HCT116 (cell line): ENCODE measurements around the gene PCGF2. TPM values are rescaled to one million over a fixed set of nuclear protein-coding genes. Genes with fewer than 3 reads are reported as not detected.

Experiments used
- ATAC-seq: fragments of 200-7000 bp; cut with Tn5 transposase; 2 replicates; pipeline ENCODE4 v1.9.1; 2020; ENCODE audit warnings: mild to moderate bottlenecking, moderate library complexity
- BruUV-seq: library from RNA; stranded (reverse); fragments of 400-500 nt; replicated peaks from 2 replicates; lab custom pipeline; 2021; lab: Mats Ljungman, UMichigan
- CTCF ChIA-PET: fragments of 300-600 bp; sonication (Branson Sonifier 250); formaldehyde crosslinking; loops from one replicate; lab custom pipeline; 2021; ENCODE audit warnings: antibody characterized with exemption; lab: Charles Lee
- POLR2A ChIA-PET: fragments of 300-600, 350-600 bp; sonication (Branson Sonifier 250); formaldehyde crosslinking; loops from one replicate; lab custom pipeline; 2021; ENCODE audit warnings: antibody characterized with exemption; lab: Charles Lee
- RAD21 ChIA-PET, 2 experiments: fragments of 300-600 bp; sonication (Branson Sonifier 250); formaldehyde crosslinking; loops; one replicate each; lab custom pipeline; 2023; ENCODE audit warnings: low total read pairs in 2 of 2; ENCODE audit not compliant: uncharacterized antibody in 2 of 2, unreplicated experiment in 2 of 2, low non-redundant PET in 1 of 2; lab: Charles Lee
- DNase-seq: peaks from one replicate; pipeline ENCODE4 v3.0.0-alpha.2; 2010; ENCODE audit warnings: low read depth, low spot score
- H2AFZ ChIP-seq: fragments of 200-600 bp; shearing (Covaris generic), sonication (generic); 2 replicates; pipeline ENCODE4 v1.6.1; 2017; ENCODE audit warnings: low read depth, mixed run types, mixed read lengths, antibody characterized with exemption, low read length; ENCODE audit not compliant: poor library complexity, severe bottlenecking
- H3K27ac ChIP-seq: 2 replicates; pipeline ENCODE4 v1.5.1; 2012; ENCODE audit warnings: low read depth, low read length
- H3K27me3 ChIP-seq: fragments of 200-600 bp; sonication (generic); 2 replicates; pipeline ENCODE4 v1.6.1; 2016; ENCODE audit warnings: mixed run types, low read length, mixed read lengths; ENCODE audit not compliant: insufficient read depth
- H3K36me3 ChIP-seq, 2 experiments: fragments of 200-500 bp in 1 of 2; fragments of 200-600 bp in 1 of 2; sonication (Bioruptor generic) in 1 of 2; sonication (generic) in 1 of 2; 2 replicates each; pipeline versions ENCODE4 v1.5.1 to v1.6.1; 2014 to 2016; ENCODE audit warnings: low read length in 2 of 2, inconsistent platforms in 1 of 2, mixed read lengths in 1 of 2, mixed run types in 1 of 2; ENCODE audit not compliant: insufficient read depth in 2 of 2, control insufficient read depth in 1 of 2
- H3K4me1 ChIP-seq, 2 experiments: fragments of 200-600 bp in 1 of 2; sonication (generic) in 1 of 2; 2 replicates each; pipeline versions ENCODE4 v1.5.1 to v1.6.1; 2012 to 2017; ENCODE audit warnings: low read length in 2 of 2, inconsistent platforms in 1 of 2, mild to moderate bottlenecking in 1 of 2, mixed read lengths in 1 of 2, mixed run types in 1 of 2, moderate library complexity in 1 of 2; ENCODE audit not compliant: insufficient read depth in 2 of 2, control insufficient read depth in 1 of 2
- H3K4me2 ChIP-seq: fragments of 200-600 bp; sonication (generic); 2 replicates; pipeline ENCODE4 v1.6.1; 2017; ENCODE audit warnings: mixed run types, low read length, mixed read lengths
- H3K4me3 ChIP-seq, 2 experiments: fragments of 200-600 bp in 1 of 2; sonication (generic) in 1 of 2; replicated peaks in 1 of 2; 2 replicates each; pipeline ENCODE4 v1.5.1; 2011 to 2016; ENCODE audit warnings: low read length in 2 of 2, control low read depth in 1 of 2, low read depth in 1 of 2, mild to moderate bottlenecking in 1 of 2, mixed read lengths in 1 of 2, mixed run types in 1 of 2
- H3K79me2 ChIP-seq: fragments of 200-600 bp; sonication (generic); 2 replicates; pipeline ENCODE4 v1.6.1; 2017; ENCODE audit warnings: mild to moderate bottlenecking, mixed run types, low read length, moderate library complexity, mixed read lengths; ENCODE audit not compliant: insufficient read depth
- H3K9ac ChIP-seq: fragments of 200-600 bp; sonication (generic); 2 replicates; pipeline ENCODE4 v1.6.1; 2016; ENCODE audit warnings: low read length, mixed read lengths
- H3K9me2 ChIP-seq: fragments of 200-600 bp; sonication (generic), shearing (Covaris generic); 2 replicates; pipeline ENCODE4 v1.6.1; 2017; ENCODE audit warnings: mixed run types, mild to moderate bottlenecking, moderate library complexity; ENCODE audit not compliant: insufficient read depth
- H3K9me3 ChIP-seq, 2 experiments: fragments of 200-500 bp in 1 of 2; fragments of 200-600 bp in 1 of 2; sonication (Bioruptor generic) in 1 of 2; sonication (generic) in 1 of 2; 2 replicates each; pipeline ENCODE4 v1.6.1; 2014 to 2017; ENCODE audit warnings: low read length in 2 of 2, mixed read lengths in 2 of 2, inconsistent platforms in 1 of 2, low read depth in 1 of 2, mild to moderate bottlenecking in 1 of 2, mixed run types in 1 of 2, moderate library complexity in 1 of 2; ENCODE audit not compliant: control insufficient read depth in 1 of 2, insufficient read depth in 1 of 2
- H4K20me1 ChIP-seq: fragments of 200-600 bp; sonication (generic), shearing (Covaris generic); 2 replicates; pipeline ENCODE4 v1.6.1; 2017; ENCODE audit warnings: mixed run types, mild to moderate bottlenecking, moderate library complexity; ENCODE audit not compliant: insufficient read depth
- CEBPB ChIP-seq: IDR thresholded peaks from 2 replicates; pipeline ENCODE4 v1.6.1; 2012; ENCODE audit warnings: low read depth
- EZH2 ChIP-seq: fragments of 200-600 bp; sonication (generic); IDR thresholded peaks from 2 replicates; pipeline ENCODE4 v1.6.1; 2017; ENCODE audit warnings: antibody characterized with exemption, mixed run types
- FOSL1 ChIP-seq: IDR thresholded peaks from 2 replicates; pipeline ENCODE4 v1.6.1; 2012; ENCODE audit warnings: low read depth
- JUND ChIP-seq: IDR thresholded peaks from 2 replicates; pipeline ENCODE4 v1.6.1; 2012
- POLR2A ChIP-seq: IDR thresholded peaks from 2 replicates; pipeline ENCODE4 v1.7.0; 2011; ENCODE audit warnings: borderline replicate concordance; ENCODE audit not compliant: insufficient read depth, insufficient read length; ENCODE audit errors: extremely low read depth
- POLR2AphosphoS5 ChIP-seq: IDR thresholded peaks from 2 replicates; pipeline ENCODE4 v1.6.1; 2011; ENCODE audit warnings: mild to moderate bottlenecking, low read depth, low read length, moderate library complexity
- RAD21 ChIP-seq: IDR thresholded peaks from 2 replicates; pipeline ENCODE4 v1.6.1; 2012; ENCODE audit warnings: low read depth, mild to moderate bottlenecking
- SIN3A ChIP-seq: IDR thresholded peaks from 2 replicates; pipeline ENCODE4 v1.6.1; 2012; ENCODE audit warnings: low read depth
- SP1 ChIP-seq: IDR thresholded peaks from 2 replicates; pipeline ENCODE4 v1.6.1; 2012; ENCODE audit warnings: low read depth
- ZFX ChIP-seq: fragments of 450-650 bp; IDR thresholded peaks from 2 replicates; pipeline ENCODE4 v1.6.1; 2017
- ZNF274 ChIP-seq: fragments of 200-500 bp; sonication (Bioruptor generic); IDR thresholded peaks from 2 replicates; pipeline ENCODE4 v1.6.1; 2014; ENCODE audit warnings: mild to moderate bottlenecking, low read depth, low read length, inconsistent platforms
- intact Hi-C: fragments of 100-400 bp; cut with micrococcal nuclease; formaldehyde crosslinking; loops from 2 replicates; pipeline ENCODE4 v1.10.0; 2022
- total RNA-seq: library from RNA; stranded (reverse); gene quantifications from one replicate; pipeline ENCODE4 v1.2.1, GENCODE V29; 2021; ENCODE audit not compliant: unreplicated experiment

The PCGF2 gene
- total RNA-seq, 1 experiment from 2014 or later: 64.6 TPM

GRCh38 chr17:38766341-38766740 is 18.2 kb upstream of the PCGF2 start:
- H3K9me2 ChIP-seq: no peaks in the 10 kb centered on the region
- ATAC-seq (no peak), DNase-seq (no peak)
- peaks cover 11% of the 10 kb centered on the region; the same call in 1 of the 2 replicates for H3K79me2 ChIP-seq
- no peak overlapping the region for H3K27ac ChIP-seq
- BruUV-seq: no TSS peak
- H3K27me3 ChIP-seq: no peaks in the 10 kb centered on the region
- CTCF ChIA-PET: no interaction called here
- H4K20me1 ChIP-seq: peaks cover 4% of the 10 kb centered on the region; the same call in 1 of the 2 replicates
- no peak overlapping the region for H2AFZ ChIP-seq
- no peaks in the 10 kb centered on the region for H3K4me1 ChIP-seq
- RAD21 ChIA-PET: no interaction called here
- peaks cover 24 to 50% of the 10 kb centered on the region in 2 experiments; a peak in 3 of 4 replicates for H3K36me3 ChIP-seq
- H3K4me3 ChIP-seq: no peak overlapping the region
- TF ChIP-seq POLR2A: no peak
- no peak for TF ChIP-seq RAD21
- no peak for TF ChIP-seq ZNF274
- no peak for TF ChIP-seq FOSL1
- TF ChIP-seq EZH2: no peak
- TF ChIP-seq ZFX: no peak
- TF ChIP-seq JUND: no peak
- TF ChIP-seq CEBPB: no peak
- TF ChIP-seq SP1: no peak
- TF ChIP-seq, all 23 proteins: peak for 0
- Histone ChIP-seq H3K4me2 (no peak overlapping the region), H3K9ac (no peak overlapping the region), H3K9me3 (no peaks in the 10 kb centered on the region)
- intact Hi-C loops: no loop called here
- POLR2A ChIA-PET: no interaction called here

- no peaks in the 10 kb centered on the region for H3K4me1 ChIP-seq
- H3K4me3 ChIP-seq: no peak overlapping the region
- H3K9ac ChIP-seq: no peak overlapping the region
- no peak overlapping the region for H3K27ac ChIP-seq
- intact Hi-C loops: no loop called here
- H3K79me2 ChIP-seq: peaks cover 40% of the 10 kb centered on the region
- TF ChIP-seq SIN3A (no peak), POLR2AphosphoS5 (no peak)
- CTCF ChIA-PET: interaction anchor here (0.8 to 1.2 kb wide), 2 partner anchors 9 to 27 kb away, joined by 3 to 4 read pairs; no protein-coding TSS in a partner anchor
- ATAC-seq: no peak
- no peaks in the 10 kb centered on the region for H3K27me3 ChIP-seq
- RAD21 ChIA-PET: interaction anchor here (0.5 to 0.7 kb wide), 2 partner anchors 71 to 213 kb away, joined by 3 read pairs; no protein-coding TSS in a partner anchor
- H4K20me1 ChIP-seq: peaks cover 4% of the 10 kb centered on the region; the same call in 1 of the 2 replicates
- POLR2A ChIA-PET: no interaction called here
- H3K36me3 ChIP-seq: peaks cover 37 to 65% of the 10 kb centered on the region in 2 experiments
- BruUV-seq: no TSS peak
- no peak for DNase-seq
- no peak overlapping the region for H3K4me2 ChIP-seq
- H2AFZ ChIP-seq: no peak overlapping the region
- no peaks in the 10 kb centered on the region for H3K9me3 ChIP-seq
- H3K9me2 ChIP-seq: no peaks in the 10 kb centered on the region
Observed at GRCh38 chr17:38762231-38762630, 14.1 kb upstream of the PCGF2 start.
